ENCODE results near the gene AP1G2. TPM values are rescaled to one million over a fixed set of nuclear protein-coding genes. Genes with fewer than 3 reads are reported as not detected.

AP1G2 gene
- total RNA-seq, 2 experiments from 2014 or later: 193 to 198 TPM

DNA sequence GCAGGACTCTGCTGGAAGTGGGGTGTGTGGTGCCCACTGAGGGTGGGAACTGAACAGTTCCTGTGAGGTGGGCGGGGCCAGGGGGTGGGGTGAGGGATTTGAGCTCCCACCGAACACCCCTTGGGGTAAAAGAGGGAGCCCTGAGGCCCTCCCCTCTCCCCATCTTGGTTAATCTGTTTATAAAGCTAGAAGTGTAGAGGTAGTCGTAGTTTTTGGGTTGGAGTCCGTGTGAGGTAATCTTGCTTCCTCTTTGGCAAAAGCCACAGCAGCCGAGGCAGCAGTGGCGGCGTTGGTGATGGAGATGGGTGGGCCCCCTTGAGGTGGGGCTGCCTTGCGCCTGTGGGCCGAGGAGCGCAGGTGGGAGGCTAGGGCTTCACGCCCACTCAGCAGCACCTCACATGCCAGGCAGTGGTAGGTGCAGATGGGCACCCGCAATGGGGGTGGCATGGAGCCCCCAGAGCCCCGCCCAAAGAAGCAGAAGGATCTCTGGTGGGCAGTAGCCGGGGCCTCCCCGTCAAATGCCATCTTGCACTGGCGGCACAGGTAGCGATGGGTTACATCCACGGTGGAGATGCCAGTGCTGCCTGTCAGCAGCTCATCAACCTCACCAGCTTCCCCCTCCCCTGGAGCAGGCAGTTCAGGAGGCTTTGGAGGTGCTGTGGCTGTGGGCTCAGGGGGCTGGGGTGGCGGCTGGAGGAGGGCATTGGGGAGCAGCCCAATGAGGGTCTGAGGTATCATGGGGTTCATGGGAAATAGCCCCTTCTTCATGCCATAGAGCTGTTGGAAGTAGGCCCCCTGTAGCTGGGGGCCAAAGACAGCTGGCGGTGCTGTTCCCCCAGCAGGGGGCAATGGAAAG lies 45.6 kb downstream of the AP1G2 start:
- Mint-ChIP-seq H3K9me3 (no peaks in the 10 kb centered on the region), H3K27me3 (no peaks in the 10 kb centered on the region), H3K4me3 (no peak overlapping the region), H3K4me1 (ENCODE audit: low read depth) (no peaks in the 10 kb centered on the region), H3K36me3 (ENCODE audit: low read depth) (no peaks in the 10 kb centered on the region), H3K27ac (no peak overlapping the region)
- TF ChIP-seq, protein P1, sequence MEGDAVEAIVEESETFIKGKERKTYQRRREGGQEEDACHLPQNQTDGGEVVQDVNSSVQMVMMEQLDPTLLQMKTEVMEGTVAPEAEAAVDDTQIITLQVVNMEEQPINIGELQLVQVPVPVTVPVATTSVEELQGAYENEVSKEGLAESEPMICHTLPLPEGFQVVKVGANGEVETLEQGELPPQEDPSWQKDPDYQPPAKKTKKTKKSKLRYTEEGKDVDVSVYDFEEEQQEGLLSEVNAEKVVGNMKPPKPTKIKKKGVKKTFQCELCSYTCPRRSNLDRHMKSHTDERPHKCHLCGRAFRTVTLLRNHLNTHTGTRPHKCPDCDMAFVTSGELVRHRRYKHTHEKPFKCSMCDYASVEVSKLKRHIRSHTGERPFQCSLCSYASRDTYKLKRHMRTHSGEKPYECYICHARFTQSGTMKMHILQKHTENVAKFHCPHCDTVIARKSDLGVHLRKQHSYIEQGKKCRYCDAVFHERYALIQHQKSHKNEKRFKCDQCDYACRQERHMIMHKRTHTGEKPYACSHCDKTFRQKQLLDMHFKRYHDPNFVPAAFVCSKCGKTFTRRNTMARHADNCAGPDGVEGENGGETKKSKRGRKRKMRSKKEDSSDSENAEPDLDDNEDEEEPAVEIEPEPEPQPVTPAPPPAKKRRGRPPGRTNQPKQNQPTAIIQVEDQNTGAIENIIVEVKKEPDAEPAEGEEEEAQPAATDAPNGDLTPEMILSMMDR (IDR thresholded peaks at IDR 0.05): no peak
- H3K27ac ChIP-seq (ENCODE audit: low read depth in 1 of 2, low read length in 2 of 2): no peak overlapping the region
- H3K4me3 ChIP-seq (ENCODE audit: low read length): no peak overlapping the region
- intact Hi-C loops (cut with DNase I, micrococcal nuclease): no loop called here
- no peaks in the 10 kb centered on the region for H3K4me1 ChIP-seq (ENCODE audit: insufficient read depth, low read length)
- no peaks in the 10 kb centered on the region for H3K36me3 ChIP-seq (ENCODE audit: insufficient read depth, low read length)
- no peaks in the 10 kb centered on the region for H3K9me3 ChIP-seq (ENCODE audit: control insufficient read depth in 1 of 2, insufficient read depth in 1 of 2, low read length in 2 of 2)
- DNase-seq (no peak), ATAC-seq (ENCODE audit: poor library complexity) (no peak)
- no peaks in the 10 kb centered on the region for H3K27me3 ChIP-seq (ENCODE audit: control insufficient read depth in 1 of 2, insufficient read depth in 2 of 2, low read length in 2 of 2)
- ChIA-PET POLR2A (no interaction called here), CTCF (no interaction called here)

DNA sequence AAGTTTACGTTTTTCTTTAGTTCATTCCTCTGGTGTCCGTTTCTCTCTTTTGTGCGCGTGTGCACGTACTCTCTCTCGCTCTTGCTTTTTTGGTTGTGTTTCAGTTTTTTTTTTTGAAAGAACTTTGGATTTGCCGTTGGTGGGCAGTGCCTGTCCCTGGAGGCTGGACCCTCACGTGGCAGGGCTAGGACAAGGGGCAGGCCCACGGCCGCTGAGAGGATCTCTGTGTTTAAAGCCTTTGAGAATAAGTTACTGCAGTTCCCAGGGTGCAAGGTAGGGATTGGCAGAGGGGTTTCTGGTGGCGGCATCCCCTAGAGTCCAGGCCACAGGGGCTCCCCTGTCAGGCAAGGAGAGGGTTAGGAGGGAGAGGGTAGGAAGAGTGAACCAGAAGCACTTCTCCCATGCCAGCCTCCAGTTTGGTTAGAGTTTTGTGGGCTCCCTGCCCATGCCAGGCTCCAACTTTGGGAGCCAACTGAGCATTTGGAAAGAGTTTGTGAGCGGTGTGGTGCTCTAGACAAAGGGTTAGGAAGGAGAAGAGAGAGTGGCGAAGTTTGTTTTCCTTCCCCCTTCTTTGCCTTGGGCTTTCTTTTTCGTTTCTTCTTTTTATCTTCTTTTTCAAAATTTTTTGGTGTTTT lies 46.6 kb downstream of the AP1G2 start:
- no peaks in the 10 kb centered on the region for H3K9me3 ChIP-seq (ENCODE audit: control insufficient read depth in 1 of 2, insufficient read depth in 1 of 2, low read length in 2 of 2)
- no peak overlapping the region for H3K4me3 ChIP-seq (ENCODE audit: low read length)
- Mint-ChIP-seq H3K27ac (no peak overlapping the region), H3K4me1 (ENCODE audit: low read depth) (no peaks in the 10 kb centered on the region), H3K9me3 (no peaks in the 10 kb centered on the region), H3K36me3 (ENCODE audit: low read depth) (no peaks in the 10 kb centered on the region), H3K4me3 (no peak overlapping the region), H3K27me3 (no peaks in the 10 kb centered on the region)
- ATAC-seq (ENCODE audit: poor library complexity) (no peak), DNase-seq (no peak)
- TF ChIP-seq, protein P1 (IDR thresholded peaks at IDR 0.05): no peak
- no peaks in the 10 kb centered on the region for H3K4me1 ChIP-seq (ENCODE audit: insufficient read depth, low read length)
- ChIA-PET POLR2A (no interaction called here), CTCF (no interaction called here)
- H3K27me3 ChIP-seq (ENCODE audit: control insufficient read depth in 1 of 2, insufficient read depth in 2 of 2, low read length in 2 of 2): no peaks in the 10 kb centered on the region
- intact Hi-C loops (cut with DNase I, micrococcal nuclease): no loop called here
- H3K36me3 ChIP-seq (ENCODE audit: insufficient read depth, low read length): no peaks in the 10 kb centered on the region
- no peak overlapping the region for H3K27ac ChIP-seq (ENCODE audit: low read depth in 1 of 2, low read length in 2 of 2)

DNA sequence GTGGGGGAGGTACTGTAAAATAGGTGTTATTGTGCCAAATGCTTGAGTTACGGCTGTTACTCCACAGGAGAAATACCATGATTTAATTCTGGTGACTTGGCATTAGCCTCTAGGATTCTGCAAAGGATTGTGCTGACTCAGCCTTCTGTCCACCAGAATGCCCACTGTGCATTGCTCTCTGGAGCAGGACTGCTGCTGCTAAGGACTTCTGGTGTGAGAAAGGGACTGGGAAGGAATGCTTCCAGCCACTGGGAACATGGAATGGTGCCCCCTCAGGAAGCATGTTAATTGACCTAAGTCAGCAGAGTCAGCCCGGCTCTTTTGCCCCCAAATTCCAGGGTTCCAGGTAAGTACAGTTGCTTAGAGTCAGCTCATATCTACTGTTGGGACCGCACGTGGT lies 48.9 kb downstream of the AP1G2 start:
- DNase-seq (no peak), ATAC-seq (ENCODE audit: poor library complexity) (no peak)
- H3K27me3 Mint-ChIP-seq: no peaks in the 10 kb centered on the region
- TF ChIP-seq, protein P1 (IDR thresholded peaks at IDR 0.05): no peak
- Histone ChIP-seq H3K27ac (ENCODE audit: low read depth in 1 of 2, low read length in 2 of 2) (no peak overlapping the region), H3K4me1 (ENCODE audit: insufficient read depth, low read length) (no peaks in the 10 kb centered on the region), H3K9me3 (ENCODE audit: control insufficient read depth in 1 of 2, insufficient read depth in 1 of 2, low read length in 2 of 2) (no peaks in the 10 kb centered on the region), H3K4me3 (ENCODE audit: low read length) (no peak overlapping the region), H3K27me3 (ENCODE audit: control insufficient read depth in 1 of 2, insufficient read depth in 2 of 2, low read length in 2 of 2) (no peaks in the 10 kb centered on the region), H3K36me3 (ENCODE audit: insufficient read depth, low read length) (no peaks in the 10 kb centered on the region)
- no peaks in the 10 kb centered on the region for H3K9me3 Mint-ChIP-seq
- no peak overlapping the region for H3K27ac Mint-ChIP-seq
- peaks cover 4% of the 10 kb centered on the region for H3K4me1 Mint-ChIP-seq (ENCODE audit: low read depth)
- ChIA-PET CTCF (no interaction called here), POLR2A (no interaction called here)
- no peak overlapping the region for H3K4me3 Mint-ChIP-seq
- no peaks in the 10 kb centered on the region for H3K36me3 Mint-ChIP-seq (ENCODE audit: low read depth)
- intact Hi-C loops (cut with DNase I, micrococcal nuclease): no loop called here

Measured in CD4-positive, alpha-beta T cell (primary cell).